SK-N-SH (cell line): ENCODE data around the gene ATCAY.
"Not testable (repeated sequence)": the region's sequence is repeated elsewhere in the genome, so short reads cannot be mapped to it uniquely, and the experiment has no call there.

ENCODE experiments used
- CHD2 ChIP-seq: fragments of 150-350 bp; IDR thresholded peaks from 2 replicates; pipeline ENCODE4 v1.6.1; 2018; ENCODE audit warnings: low read length; ENCODE audit not compliant: partially characterized antibody
- CTCF ChIP-seq: fragments of 200-600 bp; sonication (generic); IDR thresholded peaks from 2 replicates; pipeline ENCODE4 v1.6.1; 2017; ENCODE audit warnings: antibody characterized with exemption, mild to moderate bottlenecking, moderate library complexity
- POLR2AphosphoS5 ChIP-seq: IDR thresholded peaks from 2 replicates; pipeline ENCODE4 v1.6.1; 2012; ENCODE audit warnings: low read depth, low read length
- ZBTB33 ChIP-seq: IDR thresholded peaks from 2 replicates; pipeline ENCODE4 v1.4.0; 2012; ENCODE audit warnings: low read depth, borderline replicate concordance

- TF ChIP-seq CTCF, CHD2, ZBTB33, POLR2AphosphoS5: not testable (repeated sequence)
These were observed 5.8 kb upstream of the ATCAY start for GRCh38 chr19:3874695-3875094.
